ENCODE results near the gene ZNF839. TPM values are rescaled to one million over a fixed set of nuclear protein-coding genes. Genes with fewer than 3 reads are reported as not detected.

Gene ZNF839
- total RNA-seq, 6 experiments from 2014 or later, result 3.6 to 8.7 (median 5.9) TPM

- intact Hi-C loops (cut with DNase I), result no loop called here
- peaks cover 0 to 4% (median 0%) of the 10 kb centered on the region in 4 donors for H3K4me1 ChIP-seq
- H3K36me3 ChIP-seq, result no peaks in the 10 kb centered on the region
- H3K4me3 ChIP-seq, result no peak overlapping the region
- no peaks in the 10 kb centered on the region for H3K27me3 ChIP-seq
- no peak overlapping the region for H3K27ac ChIP-seq
- ATAC-seq (no peak), DNase-seq (no peak)
- H3K9me3 ChIP-seq, result no peaks in the 10 kb centered on the region
- TF ChIP-seq CTCF (IDR thresholded peaks at IDR 0.05) (no peak), POLR2A (IDR thresholded peaks at IDR 0.05) (no peak)
- 90% methylated on average over 3 of the region's 3 CpGs for WGBS (ENCODE audit: insufficient coverage, low coverage, low lambda C conversion rate, missing lambda C conversion rate)
These were observed 15.9 kb upstream of the ZNF839 start for GRCh38 chr14:102303664-102304063.

GRCh38 chr14:102304611-102305506 lies 14.7 kb upstream of the ZNF839 start, which contains the start of gene MOK:
MOK (minus strand) TSS chr14:102305164; CDS start chr14:102304968, 196 bp downstream.
- 0% methylated on average over 19 of the region's 53 CpGs for WGBS (ENCODE audit: insufficient coverage, low coverage, low lambda C conversion rate, missing lambda C conversion rate)
- H3K27ac ChIP-seq, result peak within 1 kb of the TSS in 2 of 3 donors; percentile 63 to 64
- peak; percentile 97 to 99 (median 98) for ATAC-seq
- TF ChIP-seq CTCF (IDR thresholded peaks at IDR 0.05) (no peak), POLR2A (IDR thresholded peaks at IDR 0.05) (no peak)
- no peaks in the 10 kb centered on the region for H3K36me3 ChIP-seq
- DNase-seq, result peak; percentile 95 to 97 (median 97)
- intact Hi-C loops (cut with DNase I), result no loop called here
- H3K4me1 ChIP-seq, result peaks cover 0 to 4% (median 0%) of the 10 kb centered on the region in 4 donors
- no peaks in the 10 kb centered on the region for H3K27me3 ChIP-seq
- no peaks in the 10 kb centered on the region for H3K9me3 ChIP-seq
- H3K4me3 ChIP-seq, result peak within 1 kb of the TSS; percentile 68 to 82 (median 80)

GRCh38 chr14:102314242-102315011 lies 5.1 kb upstream of the ZNF839 start:
- WGBS (ENCODE audit: insufficient coverage, low coverage, low lambda C conversion rate, missing lambda C conversion rate), result 6% methylated on average over 26 of the region's 52 CpGs

More at GRCh38 chr14:102314242-102315011, 5.1 kb upstream of the ZNF839 start:
- Histone ChIP-seq H3K36me3 (no peaks in the 10 kb centered on the region), H3K4me1 (peaks cover 0 to 18% (median 3%) of the 10 kb centered on the region in 4 donors), H3K27me3 (no peaks in the 10 kb centered on the region), H3K9me3 (no peaks in the 10 kb centered on the region), H3K27ac (peak overlapping the region in 1 of 3 donors; percentile 5), H3K4me3 (peak overlapping the region; percentile 43 to 50 (median 47))
- DNase-seq (peak; percentile 89 to 90 (median 90)), ATAC-seq (peak; percentile 80 to 88 (median 82))
- TF ChIP-seq CTCF (IDR thresholded peaks at IDR 0.05) (peak; percentile 93 to 96 (median 96)), POLR2A (IDR thresholded peaks at IDR 0.05) (no peak)
- intact Hi-C loops (cut with DNase I), result loop anchor here (5.0 kb wide), 1 partner anchor 82 kb away; no protein-coding TSS in a partner anchor
